GM12875 (cell line): ENCODE data around the gene ZNF573.

Source experiments
- H3K4me3 ChIP-seq: one replicate; pipeline ENCODE4 v1.5.1; 2011; ENCODE audit warnings: low read depth, low read length, control low read depth
- TF ChIP-seq, protein P1 (sequence below): IDR thresholded peaks from 2 replicates; pipeline ENCODE4 v1.5.1; 2011; ENCODE audit warnings: low read depth, mild to moderate bottlenecking, control low read depth, inconsistent platforms, low read length, moderate library complexity, borderline replicate concordance; ENCODE audit not compliant: insufficient read depth

ZNF573 gene

DNA sequence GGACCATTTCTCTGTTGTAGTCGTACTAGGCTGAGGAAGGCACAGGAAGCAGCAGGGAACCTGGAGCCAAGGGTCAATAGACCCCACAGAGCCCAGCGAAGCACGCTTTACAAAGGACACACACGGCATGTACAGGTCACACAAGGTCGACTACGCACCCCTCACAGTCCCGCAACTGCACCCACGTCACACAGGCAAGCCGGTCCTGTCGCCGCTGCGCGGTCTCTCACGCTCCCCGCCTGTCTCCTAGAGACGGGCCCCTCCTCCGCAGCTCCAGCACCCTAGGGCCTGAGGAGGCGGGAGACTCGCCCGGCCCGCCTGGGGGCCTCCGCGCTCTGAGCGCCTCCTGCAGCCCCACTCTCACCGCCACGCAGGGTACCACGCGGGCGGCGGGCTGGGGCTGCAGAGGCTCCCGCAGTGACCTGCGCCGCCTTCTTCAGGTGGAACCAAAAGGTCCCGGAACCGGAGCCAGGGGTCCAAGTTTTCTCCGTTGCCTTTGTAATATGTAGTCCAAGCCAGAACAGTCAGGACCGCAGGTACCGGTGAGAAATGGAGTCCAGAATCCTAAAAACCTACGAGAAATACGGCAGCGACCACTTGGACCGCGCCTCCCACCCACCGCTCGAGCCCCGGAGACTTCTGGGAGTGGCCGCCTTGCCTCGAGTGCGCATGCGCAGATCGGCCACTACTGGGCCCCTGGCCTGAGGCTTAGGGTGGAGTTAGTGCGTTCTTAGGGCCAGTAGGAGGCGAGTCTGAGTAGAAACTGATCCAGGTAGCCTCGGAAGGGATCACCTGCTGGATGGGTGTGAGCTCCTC is 60.1 kb downstream of the ZNF573 start, which contains the start of gene ZNF607:
ZNF607 (minus strand) TSS at position 651 of the 816 bp plus-strand sequence. CDS start 8,143 bp downstream, outside the sequence.
- H3K4me3 ChIP-seq, result peak within 1 kb of the TSS; percentile 75
- TF ChIP-seq, protein P1, sequence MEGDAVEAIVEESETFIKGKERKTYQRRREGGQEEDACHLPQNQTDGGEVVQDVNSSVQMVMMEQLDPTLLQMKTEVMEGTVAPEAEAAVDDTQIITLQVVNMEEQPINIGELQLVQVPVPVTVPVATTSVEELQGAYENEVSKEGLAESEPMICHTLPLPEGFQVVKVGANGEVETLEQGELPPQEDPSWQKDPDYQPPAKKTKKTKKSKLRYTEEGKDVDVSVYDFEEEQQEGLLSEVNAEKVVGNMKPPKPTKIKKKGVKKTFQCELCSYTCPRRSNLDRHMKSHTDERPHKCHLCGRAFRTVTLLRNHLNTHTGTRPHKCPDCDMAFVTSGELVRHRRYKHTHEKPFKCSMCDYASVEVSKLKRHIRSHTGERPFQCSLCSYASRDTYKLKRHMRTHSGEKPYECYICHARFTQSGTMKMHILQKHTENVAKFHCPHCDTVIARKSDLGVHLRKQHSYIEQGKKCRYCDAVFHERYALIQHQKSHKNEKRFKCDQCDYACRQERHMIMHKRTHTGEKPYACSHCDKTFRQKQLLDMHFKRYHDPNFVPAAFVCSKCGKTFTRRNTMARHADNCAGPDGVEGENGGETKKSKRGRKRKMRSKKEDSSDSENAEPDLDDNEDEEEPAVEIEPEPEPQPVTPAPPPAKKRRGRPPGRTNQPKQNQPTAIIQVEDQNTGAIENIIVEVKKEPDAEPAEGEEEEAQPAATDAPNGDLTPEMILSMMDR, result peak; percentile 67

DNA sequence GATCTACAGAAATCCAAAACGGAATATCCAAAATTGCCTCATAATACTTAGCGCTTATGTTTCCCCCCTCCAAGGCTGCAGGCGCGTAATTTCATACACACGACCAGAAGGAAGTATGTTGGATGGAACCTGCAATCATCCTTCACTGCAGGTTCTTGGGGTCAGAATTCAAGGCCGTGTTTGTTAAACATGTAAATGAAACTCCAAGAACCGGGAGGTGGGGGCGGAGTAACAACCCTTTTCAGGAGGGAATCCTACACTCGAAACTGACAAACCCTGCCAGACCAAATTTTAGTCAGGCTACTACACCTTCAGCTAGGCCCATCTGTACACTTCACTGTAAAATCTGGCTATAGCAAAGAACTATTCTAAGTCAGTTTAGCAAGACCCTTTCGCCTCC is 61.1 kb downstream of the ZNF573 start:
- TF ChIP-seq, protein P1, result no peak
- no peak overlapping the region for H3K4me3 ChIP-seq

DNA sequence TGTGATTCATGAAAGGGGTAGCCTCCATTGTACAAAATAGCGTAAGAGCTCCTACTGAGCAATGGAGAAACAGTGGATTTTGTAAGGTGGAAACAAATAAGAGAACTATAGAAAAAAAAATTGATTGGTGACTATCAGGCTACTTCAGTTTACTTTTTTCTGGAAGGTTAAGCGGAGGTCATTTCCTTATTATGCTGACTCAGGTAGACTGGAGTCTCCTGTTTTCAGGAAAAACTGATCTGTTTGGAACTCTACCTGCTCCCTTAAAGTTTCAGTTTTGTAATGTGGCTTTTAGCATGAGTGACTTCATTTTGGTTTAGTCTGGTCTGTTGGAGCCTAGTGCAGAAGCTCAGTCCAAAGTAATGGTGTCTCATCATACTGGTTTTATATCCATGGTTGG is 63.2 kb downstream of the ZNF573 start:
- TF ChIP-seq, protein P1, result no peak
- no peak overlapping the region for H3K4me3 ChIP-seq

DNA sequence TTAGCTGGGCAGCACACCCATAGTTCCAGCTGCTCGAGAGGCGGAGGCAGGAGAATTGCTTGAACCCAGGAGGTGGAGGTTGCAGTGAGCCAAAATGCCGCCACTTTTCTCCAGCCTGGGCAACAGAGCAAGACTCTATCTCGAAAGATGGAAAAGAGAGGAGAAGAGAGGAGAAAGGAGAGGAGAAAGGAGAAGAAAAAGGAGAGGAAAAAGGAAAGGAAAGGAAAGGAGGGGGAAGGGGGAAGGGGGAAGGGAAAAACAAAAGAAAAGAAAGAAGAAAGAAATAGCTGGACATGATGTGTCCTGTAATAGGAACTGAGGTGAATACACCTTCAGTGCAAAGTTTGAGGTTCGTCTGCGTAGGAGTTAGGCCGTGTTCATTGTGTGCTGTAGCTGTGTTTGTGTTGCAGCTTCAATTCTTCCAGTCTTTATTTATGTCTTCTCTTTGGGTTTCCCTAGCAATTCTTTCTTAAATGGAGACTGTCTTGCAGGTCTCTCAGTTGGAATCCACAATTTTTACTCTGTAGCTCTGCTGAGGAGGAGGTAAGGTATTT is 73.3 kb downstream of the ZNF573 start:
- TF ChIP-seq, protein P1, result no peak
- no peak overlapping the region for H3K4me3 ChIP-seq

DNA sequence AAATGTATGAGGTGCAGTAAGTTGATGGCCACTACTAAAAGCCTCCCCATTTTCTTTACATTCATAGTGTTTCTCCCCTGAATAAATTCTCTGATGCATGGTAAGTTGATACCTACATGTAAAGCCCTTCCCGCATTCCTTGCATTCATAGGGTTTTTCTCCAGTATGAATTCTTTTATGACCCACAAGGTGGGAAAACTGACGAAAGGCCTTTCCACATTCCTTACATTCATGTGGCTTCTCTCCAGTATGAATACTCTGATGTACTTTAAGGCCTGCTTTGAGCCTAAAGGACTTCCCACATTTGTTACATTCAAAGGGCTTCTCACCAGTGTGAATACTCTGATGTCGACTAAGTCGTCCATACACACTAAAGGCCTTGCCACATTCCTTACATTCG is 80.3 kb downstream of the ZNF573 start:
- TF ChIP-seq, protein P1, result no peak
- no peak overlapping the region for H3K4me3 ChIP-seq

DNA sequence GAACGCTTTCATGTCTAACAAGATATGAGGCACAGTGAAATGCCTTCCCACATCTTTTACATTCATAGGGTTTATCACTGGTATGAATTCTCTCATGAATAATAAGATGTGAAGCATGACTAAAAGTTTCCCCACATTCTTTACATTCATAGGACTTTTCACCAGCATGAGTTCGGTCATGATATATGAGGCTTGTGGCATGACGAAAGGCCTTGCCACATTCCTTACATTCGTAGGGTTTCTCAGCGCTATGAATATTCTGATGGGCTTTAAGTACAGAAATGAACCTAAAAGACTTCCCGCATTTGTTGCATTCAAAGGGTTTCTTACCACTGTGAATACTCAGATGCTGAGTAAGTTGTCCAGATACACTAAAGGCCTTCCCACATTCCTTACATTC is 81.2 kb downstream of the ZNF573 start:
- TF ChIP-seq, protein P1, result no peak
- H3K4me3 ChIP-seq, result no peak overlapping the region

DNA sequence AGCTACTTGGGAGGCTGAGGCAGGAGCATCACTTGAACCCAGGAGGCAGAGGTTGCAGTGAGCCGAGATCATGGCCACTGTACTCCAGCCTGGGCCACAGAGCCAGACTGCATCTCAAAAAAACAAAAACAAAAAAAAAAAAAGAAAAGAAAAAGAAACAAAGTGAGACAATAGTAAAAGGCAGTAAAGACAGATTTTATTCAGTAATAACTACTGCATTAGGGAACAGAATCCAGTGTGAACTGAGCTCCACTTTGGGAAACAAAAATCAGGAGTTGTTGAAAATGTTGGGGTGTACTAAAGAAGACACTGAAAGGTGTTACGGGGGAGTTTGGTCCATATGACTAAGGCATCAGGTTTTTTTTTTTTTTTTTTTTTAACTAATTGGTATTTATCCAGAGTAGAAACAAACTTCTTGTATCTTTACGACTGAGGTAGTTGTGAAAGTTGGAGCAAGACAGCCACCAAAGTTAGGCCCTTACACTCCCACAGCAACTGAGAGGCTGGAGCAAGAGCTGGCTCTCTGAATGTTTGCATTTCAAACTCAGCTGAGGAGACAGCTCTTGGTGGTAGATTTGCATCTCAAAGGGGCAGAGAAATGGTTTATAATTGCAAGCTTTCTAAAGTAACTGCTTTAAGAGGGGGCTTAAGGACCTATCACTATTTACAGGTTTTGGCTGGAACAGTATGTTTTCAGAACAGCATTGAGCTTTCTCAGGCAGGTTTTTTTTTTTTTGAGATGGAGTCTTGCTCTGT is 84.1 kb downstream of the ZNF573 start:
- TF ChIP-seq, protein P1, result no peak
- H3K4me3 ChIP-seq, result no peak overlapping the region
